HepG2 (cell line): ENCODE results near the gene RING1. TPM values are rescaled to one million over a fixed set of nuclear protein-coding genes. Genes with fewer than 3 reads are reported as not detected.
A peak's percentile ranks its signal among the peaks of the same experiment; 100 is the strongest.

Source experiments
- ATF7 ChIP-seq, 2 experiments: fragments of 450-650 bp in 1 of 2; sonication (generic) in 1 of 2; formaldehyde crosslinking in 1 of 2; IDR thresholded peaks; 2 replicates each; pipeline versions ENCODE4 v1.4.0 to v1.6.1; 2016 to 2020; ENCODE audit warnings: antibody characterized with exemption in 1 of 2, mild to moderate bottlenecking in 1 of 2, missing genetic modification reagents in 1 of 2
- BORCS8-MEF2B ChIP-seq: sonication (generic); formaldehyde crosslinking; IDR thresholded peaks from 2 replicates; pipeline ENCODE4 v1.8.0; 2022; ENCODE audit warnings: mild to moderate bottlenecking, missing genetic modification reagents
- CBX1 ChIP-seq: IDR thresholded peaks from one replicate; pipeline ENCODE4 v1.6.1; 2016; ENCODE audit warnings: antibody characterized with exemption, low read depth
- ELK4 ChIP-seq: sonication (generic); formaldehyde crosslinking; IDR thresholded peaks from 2 replicates; pipeline ENCODE4 v1.9.0; 2021; ENCODE audit warnings: missing genetic modification reagents, borderline replicate concordance
- HNF1A ChIP-seq, 2 experiments: sonication (generic) in 1 of 2; formaldehyde crosslinking in 1 of 2; IDR thresholded peaks; 2 replicates each; pipeline versions ENCODE4 v1.4.0 to v1.6.1; 2016 to 2020; ENCODE audit warnings: borderline replicate concordance in 1 of 2, low read depth in 1 of 2, mild to moderate bottlenecking in 1 of 2, missing genetic modification reagents in 1 of 2
- MIER3 ChIP-seq: IDR thresholded peaks from 2 replicates; pipeline ENCODE4 v1.6.1; 2016; ENCODE audit warnings: missing compliant biosample characterization, borderline replicate concordance
- NFAT5 ChIP-seq: sonication (generic); formaldehyde crosslinking; IDR thresholded peaks from 2 replicates; pipeline ENCODE4 v1.4.0; 2020; ENCODE audit warnings: missing genetic modification reagents
- NFYC ChIP-seq: IDR thresholded peaks from 2 replicates; pipeline ENCODE4 v1.6.1; 2016; ENCODE audit warnings: missing genetic modification reagents, missing compliant biosample characterization
- PHF8 ChIP-seq: sonication (generic); formaldehyde crosslinking; IDR thresholded peaks from 2 replicates; pipeline ENCODE4 v1.5.0; 2020; ENCODE audit warnings: missing genetic modification reagents
- PLRG1 ChIP-seq: fragments of 450-650 bp; conservative IDR thresholded peaks from 2 replicates; pipeline ENCODE4 v1.6.1; 2016
- SCMH1 ChIP-seq: sonication (generic); formaldehyde crosslinking; IDR thresholded peaks from 2 replicates; pipeline ENCODE4 v1.9.0; 2021; ENCODE audit warnings: missing genetic modification reagents, mild to moderate bottlenecking, borderline replicate concordance
- SIX4 ChIP-seq: sonication (generic); formaldehyde crosslinking; IDR thresholded peaks from 2 replicates; pipeline ENCODE4 v1.4.0; 2020; ENCODE audit warnings: missing genetic modification reagents
- ZFP91 ChIP-seq: sonication (generic); formaldehyde crosslinking; IDR thresholded peaks from 2 replicates; pipeline ENCODE4 v1.9.0; 2022; ENCODE audit warnings: missing genetic modification reagents, mild to moderate bottlenecking, borderline replicate concordance
- ZNF124 ChIP-seq: sonication (generic); formaldehyde crosslinking; IDR thresholded peaks from 2 replicates; pipeline ENCODE4 v1.4.0; 2020; ENCODE audit warnings: missing genetic modification reagents
- ZSCAN29 ChIP-seq: sonication (generic); formaldehyde crosslinking; conservative IDR thresholded peaks from 2 replicates; pipeline ENCODE4 v1.4.0; 2020; ENCODE audit warnings: mild to moderate bottlenecking, missing genetic modification reagents
- polyA plus RNA-seq, 8 experiments: library from polyadenylated mRNA; depleted of rRNA in 3 of 8; stranded (reverse) in 7 of 8; unstranded in 1 of 8; fragments of >200 nt; fragmentation: Illumina TruSeq in 4 of 8; extraction: Trizol in 4 of 8; gene quantifications; 2 replicates each; pipeline versions ENCODE4 v1.2.1 to v1.2.3, GENCODE V29; 2011 to 2016; ENCODE audit warnings: low read depth in 4 of 8, missing spikeins in 1 of 8, mixed read lengths in 1 of 8; ENCODE audit not compliant: insufficient read depth in 1 of 8
- total RNA-seq, 5 experiments: library from RNA; depleted of rRNA; stranded (reverse); fragments of >200 nt; fragmentation: Illumina TruSeq; extraction: Trizol; gene quantifications; 2 replicates each; pipeline ENCODE4 v1.2.3, GENCODE V29; 2016; ENCODE audit warnings: low read depth in 1 of 5

Gene RING1
- total and polyA plus RNA-seq, 2 of the 13 experiments (the other 11 are each of a cell fraction or from before 2014, with no cell fraction given): 23.9 to 33.6 TPM

- TF ChIP-seq HNF1A (IDR thresholded peaks at IDR 0.05; ENCODE audit: low read depth) (peak; percentile 66), HNF1A (CRISPR knock-in tag; IDR thresholded peaks at IDR 0.05; ENCODE audit: borderline replicate concordance) (peak; percentile 79), PLRG1 (no peak), NFYC (CRISPR knock-in tag) (no peak), ZFP91 (CRISPR knock-in tag) (peak; percentile 26; the same call in 1 of the 2 replicates), ZNF124 (0 out of 2 replicates have a peak, but pooled peaks have one; percentile 83), ATF7 (IDR thresholded peaks at IDR 0.05) (no peak), ATF7 (CRISPR knock-in tag; IDR thresholded peaks at IDR 0.05) (peak; percentile 51; the same call in 1 of the 2 replicates), MIER3 (peak; percentile 94; the same call in 1 of the 2 replicates), SIX4 (CRISPR knock-in tag) (peak; percentile 77), ZSCAN29 (peak; percentile 77; the same call in 1 of the 2 replicates), ELK4 (CRISPR knock-in tag) (no peak), BORCS8-MEF2B (CRISPR knock-in tag) (peak; percentile 43; the same call in 1 of the 2 replicates), NFAT5 (CRISPR knock-in tag) (no peak), SCMH1 (CRISPR knock-in tag) (no peak), CBX1 (peak; percentile 38), PHF8 (CRISPR knock-in tag) (peak; percentile 52)
These were observed 10.0 kb upstream of the RING1 start (continued) for GRCh38 chr6:33198159-33198852.
